ENCODE measurements around the gene HTRA1. TPM values are rescaled to one million over a fixed set of nuclear protein-coding genes. Genes with fewer than 3 reads are reported as not detected.

HTRA1 gene
- polyA plus RNA-seq, 1 of the 3 experiments (the other 2 are of a cell fraction): 291 TPM

- H3K79me2 ChIP-seq (ENCODE audit: insufficient read depth): peaks cover 12% of the 10 kb centered on the region; the same call in 1 of the 2 replicates
- no peaks in the 10 kb centered on the region for H3F3A ChIP-seq (replicated peaks; ENCODE audit: insufficient read depth)
- TF ChIP-seq USF2 (IDR thresholded peaks at IDR 0.05; ENCODE audit: borderline replicate concordance, low read depth, low read length) (no peak), EZH2phosphoT487 (IDR thresholded peaks at IDR 0.05; ENCODE audit: borderline replicate concordance, low read depth) (no peak), RFX5 (IDR thresholded peaks at IDR 0.05; ENCODE audit: low read length) (no peak), MAX (IDR thresholded peaks at IDR 0.05; ENCODE audit: low read depth) (no peak), GABPA (IDR thresholded peaks at IDR 0.05; ENCODE audit: low read depth) (no peak), EP300 (IDR thresholded peaks at IDR 0.05; ENCODE audit: borderline replicate concordance in 1 of 2, low read depth in 1 of 2, low read length in 1 of 2) (no peak), PBX3 (IDR thresholded peaks at IDR 0.05) (no peak), TAF1 (IDR thresholded peaks at IDR 0.05; ENCODE audit: borderline replicate concordance, low read depth, low read length) (no peak), USF1 (IDR thresholded peaks at IDR 0.05; ENCODE audit: borderline replicate concordance, low read depth) (no peak), CTCF (IDR thresholded peaks at IDR 0.05) (no peak)
- H3K4me2 ChIP-seq: no peak overlapping the region
- no peak overlapping the region for H3K9ac ChIP-seq
- no peaks in the 10 kb centered on the region for H3K27me3 ChIP-seq (ENCODE audit: insufficient read depth)
- H3K4me3 ChIP-seq (ENCODE audit: low read depth in 2 of 2, low read length in 1 of 2): no peak overlapping the region
- WGBS (ENCODE audit: low lambda C conversion rate): 95% methylated on average over 3 of the region's 3 CpGs
- H4K20me1 ChIP-seq (ENCODE audit: insufficient read depth): no peaks in the 10 kb centered on the region
- no peak overlapping the region for H2AFZ ChIP-seq (ENCODE audit: low read depth)
- no peaks in the 10 kb centered on the region for H3K9me3 ChIP-seq
- no peak overlapping the region for H3K27ac ChIP-seq (ENCODE audit: low read depth in 2 of 2, low read length in 1 of 2)
- DNase-seq: no peak
- ChIA-PET CTCF (interaction anchor here (1.2 to 1.3 kb wide), 2 partner anchors 15 to 72 kb away, joined by 3 read pairs; no protein-coding TSS in a partner anchor), POLR2A (no interaction called here)
- peaks cover 7 to 20% of the 10 kb centered on the region in 2 experiments; a peak in 3 of 4 replicates for H3K4me1 ChIP-seq (ENCODE audit: control insufficient read depth in 1 of 2, insufficient read depth in 2 of 2, low read depth in 1 of 2, low read length in 1 of 2)
- peaks cover 26 to 34% of the 10 kb centered on the region in 2 experiments for H3K36me3 ChIP-seq (replicated peaks in 1 of 2; ENCODE audit: control insufficient read depth in 1 of 2, insufficient read depth in 2 of 2, low read length in 1 of 2)
- no peaks in the 10 kb centered on the region for H3K9me2 ChIP-seq
Measured at GRCh38 chr10:122507616-122508015, 46.3 kb downstream of the HTRA1 start.

- peaks cover 7 to 20% of the 10 kb centered on the region in 2 experiments; a peak in 3 of 4 replicates for H3K4me1 ChIP-seq (ENCODE audit: control insufficient read depth in 1 of 2, insufficient read depth in 2 of 2, low read depth in 1 of 2, low read length in 1 of 2)
- no peaks in the 10 kb centered on the region for H4K20me1 ChIP-seq (ENCODE audit: insufficient read depth)
- H3F3A ChIP-seq (replicated peaks; ENCODE audit: insufficient read depth): no peaks in the 10 kb centered on the region
- H3K9ac ChIP-seq: no peak overlapping the region
- no peak overlapping the region for H2AFZ ChIP-seq (ENCODE audit: low read depth)
- WGBS (ENCODE audit: low lambda C conversion rate): 90% methylated on average over 5 of the region's 5 CpGs
- H3K79me2 ChIP-seq (ENCODE audit: insufficient read depth): peaks cover 12% of the 10 kb centered on the region; the same call in 1 of the 2 replicates
- H3K27ac ChIP-seq (ENCODE audit: low read depth in 2 of 2, low read length in 1 of 2): no peak overlapping the region
- no peak overlapping the region for H3K4me2 ChIP-seq
- H3K27me3 ChIP-seq (ENCODE audit: insufficient read depth): no peaks in the 10 kb centered on the region
- no peak for DNase-seq
- CTCF ChIA-PET: interaction anchor here (1.2 to 1.6 kb wide), 3 partner anchors 15 to 141 kb away, joined by 3 read pairs; no protein-coding TSS in a partner anchor
- no peaks in the 10 kb centered on the region for H3K9me3 ChIP-seq
- H3K4me3 ChIP-seq (ENCODE audit: low read depth in 2 of 2, low read length in 1 of 2): no peak overlapping the region
- no peaks in the 10 kb centered on the region for H3K9me2 ChIP-seq
- H3K36me3 ChIP-seq (replicated peaks in 1 of 2; ENCODE audit: control insufficient read depth in 1 of 2, insufficient read depth in 2 of 2, low read length in 1 of 2): peaks cover 26 to 38% of the 10 kb centered on the region in 2 experiments
- POLR2A ChIA-PET: no interaction called here
- TF ChIP-seq EP300 (IDR thresholded peaks at IDR 0.05; ENCODE audit: borderline replicate concordance in 1 of 2, low read depth in 1 of 2, low read length in 1 of 2): no peak
- no peak for TF ChIP-seq GABPA (IDR thresholded peaks at IDR 0.05; ENCODE audit: low read depth)
- no peak for TF ChIP-seq IRF3 (IDR thresholded peaks at IDR 0.05; ENCODE audit: low read depth, low read length)
- TF ChIP-seq POLR2AphosphoS5 (IDR thresholded peaks at IDR 0.05; ENCODE audit: low read depth, low read length): no peak
Measured at GRCh38 chr10:122508021-122508420, 46.7 kb downstream of the HTRA1 start.

Measured in SK-N-SH (cell line).